Measurements from ENCODE around the gene NOS1AP.

NOS1AP gene

GRCh38 chr1:162251102-162251501 lies 181.6 kb downstream of the NOS1AP start:
- no peak for TF ChIP-seq POLR2A (IDR thresholded peaks at IDR 0.05; ENCODE audit: extremely low read depth, insufficient read length)
- TF ChIP-seq CTCF (IDR thresholded peaks at IDR 0.05; ENCODE audit: low read depth, low read length), result no peak
- no peak for TF ChIP-seq MAX (IDR thresholded peaks at IDR 0.05; ENCODE audit: low read depth, low read length)
- TF ChIP-seq MYC (IDR thresholded peaks at IDR 0.05; ENCODE audit: low read depth, low read length), result no peak
- no peak for DNase-seq (ENCODE audit: low read depth)
- H3K4me3 ChIP-seq (ENCODE audit: low read depth, low read length), result no peak overlapping the region

GRCh38 chr1:162252214-162252613 lies 182.7 kb downstream of the NOS1AP start:
- no peak for DNase-seq (ENCODE audit: low read depth)
- TF ChIP-seq MAX (IDR thresholded peaks at IDR 0.05; ENCODE audit: low read depth, low read length) (no peak), CTCF (IDR thresholded peaks at IDR 0.05; ENCODE audit: low read depth, low read length) (no peak), MYC (IDR thresholded peaks at IDR 0.05; ENCODE audit: low read depth, low read length) (no peak), POLR2A (IDR thresholded peaks at IDR 0.05; ENCODE audit: extremely low read depth, insufficient read length) (no peak)
- no peak overlapping the region for H3K4me3 ChIP-seq (ENCODE audit: low read depth, low read length)

- no peak for DNase-seq (ENCODE audit: low read depth)
- no peak overlapping the region for H3K4me3 ChIP-seq (ENCODE audit: low read depth, low read length)
Observed at GRCh38 chr1:162253790-162254189, 184.3 kb downstream of the NOS1AP start.

GRCh38 chr1:162256287-162256686 lies 186.8 kb downstream of the NOS1AP start:
- TF ChIP-seq POLR2A (IDR thresholded peaks at IDR 0.05; ENCODE audit: extremely low read depth, insufficient read length) (no peak), CTCF (IDR thresholded peaks at IDR 0.05; ENCODE audit: low read depth, low read length) (no peak), MAX (IDR thresholded peaks at IDR 0.05; ENCODE audit: low read depth, low read length) (no peak), MYC (IDR thresholded peaks at IDR 0.05; ENCODE audit: low read depth, low read length) (no peak)
- H3K4me3 ChIP-seq (ENCODE audit: low read depth, low read length), result no peak overlapping the region
- DNase-seq (ENCODE audit: low read depth), result no peak

More at GRCh38 chr1:162253790-162254189, 184.3 kb downstream of the NOS1AP start:
- TF ChIP-seq CTCF (IDR thresholded peaks at IDR 0.05; ENCODE audit: low read depth, low read length), result no peak

- no peak for TF ChIP-seq POLR2A (IDR thresholded peaks at IDR 0.05; ENCODE audit: extremely low read depth, insufficient read length)
- TF ChIP-seq MAX (IDR thresholded peaks at IDR 0.05; ENCODE audit: low read depth, low read length), result no peak
- no peak for TF ChIP-seq MYC (IDR thresholded peaks at IDR 0.05; ENCODE audit: low read depth, low read length)
- no peak for TF ChIP-seq CTCF (IDR thresholded peaks at IDR 0.05; ENCODE audit: low read depth, low read length)
- DNase-seq (ENCODE audit: low read depth), result no peak
- H3K4me3 ChIP-seq (ENCODE audit: low read depth, low read length), result no peak overlapping the region
Observed at GRCh38 chr1:162258394-162258793, 188.9 kb downstream of the NOS1AP start.

GRCh38 chr1:162259894-162260455 lies 190.5 kb downstream of the NOS1AP start:
- no peak for TF ChIP-seq POLR2A (IDR thresholded peaks at IDR 0.05; ENCODE audit: extremely low read depth, insufficient read length)
- no peak for TF ChIP-seq MYC (IDR thresholded peaks at IDR 0.05; ENCODE audit: low read depth, low read length)
- no peak for TF ChIP-seq CTCF (IDR thresholded peaks at IDR 0.05; ENCODE audit: low read depth, low read length)
- TF ChIP-seq MAX (IDR thresholded peaks at IDR 0.05; ENCODE audit: low read depth, low read length), result no peak
- no peak overlapping the region for H3K4me3 ChIP-seq (ENCODE audit: low read depth, low read length)
- DNase-seq (ENCODE audit: low read depth), result no peak
